Memory B cell (primary cell): Measurements from ENCODE around the gene PARP12.

Experiments
- ATAC-seq: fragments of 150-1000 bp; cut with Tn5 transposase; 2 replicates; pipeline ENCODE4 v1.10.0; 2021; ENCODE audit warnings: low read depth, mild to moderate bottlenecking, moderate library complexity
- DNase-seq, 2 donors: peaks; one replicate each; pipeline ENCODE4 v3.0.0; 2022; ENCODE audit warnings: low spot score in 2 of 2
- H3K27ac Mint-ChIP-seq: one replicate; pipeline ENCODE4 v1.8.0; 2022; ENCODE audit warnings: mild to moderate bottlenecking, moderate library complexity, mixed read lengths
- H3K27me3 Mint-ChIP-seq: one replicate; pipeline ENCODE4 v1.8.0; 2022; ENCODE audit warnings: mixed read lengths
- H3K36me3 Mint-ChIP-seq: one replicate; pipeline ENCODE4 v1.8.0; 2022; ENCODE audit warnings: mild to moderate bottlenecking, mixed read lengths
- H3K4me1 Mint-ChIP-seq: one replicate; pipeline ENCODE4 v1.8.0; 2022; ENCODE audit warnings: mixed read lengths
- H3K4me3 Mint-ChIP-seq: one replicate; pipeline ENCODE4 v1.8.0; 2022; ENCODE audit warnings: mild to moderate bottlenecking, moderate library complexity, mixed read lengths
- H3K9me3 Mint-ChIP-seq: one replicate; pipeline ENCODE4 v1.8.0; 2022; ENCODE audit warnings: mixed read lengths

The PARP12 gene

DNA sequence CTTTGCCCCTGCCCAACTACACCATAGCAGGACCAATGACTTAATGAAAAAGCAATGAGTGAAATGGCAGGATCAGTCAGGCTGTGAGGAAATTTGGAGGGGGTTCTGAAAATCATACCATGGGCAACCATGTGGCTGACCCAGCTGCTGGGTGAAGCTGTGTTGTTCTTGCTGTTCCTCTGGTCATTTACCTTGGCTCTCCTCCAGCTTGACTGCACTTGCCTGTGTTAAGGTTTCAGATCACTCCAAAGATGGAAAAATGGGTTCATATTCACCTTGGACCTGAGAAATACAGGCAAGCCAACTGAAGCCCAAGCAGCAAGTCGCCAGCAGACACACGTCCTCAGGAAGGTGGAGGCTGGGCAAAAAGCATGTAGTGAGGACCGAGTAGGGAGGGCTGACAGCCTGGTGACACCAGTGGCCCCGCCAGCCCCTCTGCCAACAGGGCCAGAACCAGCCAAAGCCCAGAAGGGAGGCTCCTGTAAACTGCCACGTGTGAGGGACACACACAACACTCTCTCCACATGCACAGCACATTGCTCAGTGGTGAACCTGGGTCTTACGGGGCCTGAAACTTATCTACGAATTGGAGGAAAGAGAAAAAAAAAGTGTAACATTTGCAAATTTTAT lies 40.1 kb downstream of the PARP12 start:
- H3K36me3 Mint-ChIP-seq, result peaks cover 39% of the 10 kb centered on the region
- H3K4me3 Mint-ChIP-seq, result no peak overlapping the region
- no peaks in the 10 kb centered on the region for H3K9me3 Mint-ChIP-seq
- peaks cover 8% of the 10 kb centered on the region for H3K4me1 Mint-ChIP-seq
- ATAC-seq, result no peak
- no peaks in the 10 kb centered on the region for H3K27me3 Mint-ChIP-seq
- no peak for DNase-seq
- H3K27ac Mint-ChIP-seq, result no peak overlapping the region

DNA sequence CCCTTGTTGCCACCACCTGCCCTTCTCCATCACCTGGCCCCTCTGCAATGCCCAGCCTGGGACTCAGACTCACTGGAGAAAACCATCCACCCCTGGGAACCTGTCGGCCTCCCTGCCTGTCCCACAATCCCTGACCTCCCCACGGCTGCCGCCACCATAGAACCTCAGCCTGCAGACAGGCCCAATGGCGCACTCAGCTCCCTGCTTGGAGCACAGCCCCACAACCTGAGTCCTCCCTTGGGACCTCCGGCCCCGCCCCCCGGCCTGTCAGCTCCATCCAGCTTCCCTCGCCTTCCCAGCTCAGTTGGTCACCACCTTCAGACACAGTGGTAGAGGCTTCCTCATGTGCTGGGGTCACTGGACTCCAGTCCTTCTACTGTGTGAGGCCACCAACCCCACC lies 41.1 kb downstream of the PARP12 start:
- peaks cover 35% of the 10 kb centered on the region for H3K36me3 Mint-ChIP-seq
- H3K27me3 Mint-ChIP-seq, result no peaks in the 10 kb centered on the region
- no peaks in the 10 kb centered on the region for H3K9me3 Mint-ChIP-seq
- DNase-seq (no peak), ATAC-seq (no peak)
- no peak overlapping the region for H3K4me3 Mint-ChIP-seq
- peaks cover 8% of the 10 kb centered on the region for H3K4me1 Mint-ChIP-seq
- peak overlapping the region; percentile 31 for H3K27ac Mint-ChIP-seq

DNA sequence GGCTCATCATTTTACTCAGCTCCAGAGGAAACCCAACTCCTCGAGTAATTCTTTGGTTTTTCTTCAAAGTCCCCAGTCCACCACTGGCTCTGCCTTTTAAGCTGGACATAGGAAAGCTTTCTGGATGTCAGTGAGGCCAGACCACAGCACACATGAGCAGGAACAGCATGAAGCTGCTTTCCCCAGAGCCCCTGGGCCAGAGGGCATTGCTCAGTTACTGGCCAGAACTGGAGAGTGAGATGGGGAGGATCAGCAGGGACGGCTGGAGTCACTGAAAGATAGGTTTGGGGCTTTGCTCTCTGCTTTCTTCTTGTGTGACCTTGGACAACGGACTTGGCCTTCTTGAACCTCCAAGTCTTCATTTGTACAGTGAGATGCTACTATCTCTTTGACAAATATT lies 43.1 kb downstream of the PARP12 start:
- Mint-ChIP-seq H3K27me3 (no peaks in the 10 kb centered on the region), H3K4me3 (no peak overlapping the region), H3K27ac (no peak overlapping the region), H3K4me1 (peaks cover 8% of the 10 kb centered on the region), H3K36me3 (peaks cover 29% of the 10 kb centered on the region), H3K9me3 (no peaks in the 10 kb centered on the region)
- ATAC-seq (no peak), DNase-seq (no peak)

DNA sequence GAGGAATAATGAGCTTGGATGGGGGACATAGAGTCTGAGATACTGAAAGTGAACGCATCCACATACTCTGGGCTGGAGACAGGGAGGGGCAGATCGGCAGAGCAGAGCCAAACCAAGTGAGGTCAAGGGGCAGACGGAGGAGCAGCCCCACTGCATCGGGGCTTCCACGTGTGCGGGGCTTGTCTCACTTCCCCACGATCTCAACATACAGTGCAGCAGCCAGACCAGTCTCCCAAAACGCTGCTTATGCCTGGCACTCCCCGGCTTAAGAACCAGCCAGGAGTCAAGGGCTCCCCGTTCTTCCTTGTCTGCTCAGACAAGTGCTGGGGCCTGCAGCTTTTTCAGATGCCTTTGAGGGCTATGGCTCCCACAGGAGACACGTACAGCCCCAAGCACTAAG lies 43.6 kb downstream of the PARP12 start:
- DNase-seq (no peak), ATAC-seq (no peak)
- Mint-ChIP-seq H3K36me3 (peaks cover 25% of the 10 kb centered on the region), H3K27me3 (no peaks in the 10 kb centered on the region), H3K4me1 (peaks cover 8% of the 10 kb centered on the region), H3K9me3 (no peaks in the 10 kb centered on the region), H3K4me3 (no peak overlapping the region), H3K27ac (no peak overlapping the region)

DNA sequence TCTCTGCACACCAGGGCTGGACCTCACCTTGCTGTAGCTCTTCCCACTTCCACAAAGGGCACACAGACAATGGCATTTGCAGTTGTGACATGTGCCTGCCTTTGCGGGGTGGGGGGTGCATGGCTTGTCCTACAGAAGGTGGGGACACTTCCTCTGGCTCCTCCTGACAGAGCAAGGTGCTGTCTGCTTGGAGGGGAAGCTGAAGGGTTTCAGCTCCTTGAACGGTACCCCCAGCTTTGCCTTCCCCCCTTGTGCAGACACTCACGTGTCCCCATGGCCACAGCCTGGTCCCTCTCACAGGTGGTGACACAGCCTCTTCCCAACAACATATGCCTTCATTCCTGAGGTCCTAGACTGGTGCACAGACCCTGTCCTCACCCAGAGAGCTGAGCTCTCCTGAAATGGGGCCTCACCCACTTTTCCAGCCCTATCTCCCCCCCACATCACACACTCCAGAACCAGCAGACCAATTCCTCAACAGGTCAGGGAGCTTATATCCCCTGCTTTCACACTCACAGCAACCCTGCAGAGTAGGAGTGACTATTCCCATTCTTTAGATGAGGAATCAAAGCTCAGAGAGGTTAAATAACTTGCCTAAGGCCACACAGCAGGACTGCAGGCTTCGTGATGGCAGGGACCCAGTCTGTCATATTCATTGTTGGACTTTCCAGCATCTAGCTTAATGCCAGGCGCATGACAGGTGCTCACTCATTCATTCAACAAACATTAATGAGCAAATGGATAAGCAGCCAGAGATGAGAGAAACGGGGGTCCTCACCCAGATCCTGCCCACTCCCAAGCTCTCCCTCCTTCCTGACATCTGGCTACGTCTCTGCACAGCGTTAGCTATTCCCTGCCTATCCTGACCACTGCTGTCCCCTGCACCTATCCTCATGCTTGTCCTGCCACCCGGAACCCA lies 44.4 kb downstream of the PARP12 start:
- ATAC-seq (no peak), DNase-seq (no peak)
- Mint-ChIP-seq H3K4me3 (no peak overlapping the region), H3K27me3 (no peaks in the 10 kb centered on the region), H3K27ac (no peak overlapping the region), H3K4me1 (peaks cover 8% of the 10 kb centered on the region), H3K36me3 (peaks cover 20% of the 10 kb centered on the region), H3K9me3 (no peaks in the 10 kb centered on the region)

DNA sequence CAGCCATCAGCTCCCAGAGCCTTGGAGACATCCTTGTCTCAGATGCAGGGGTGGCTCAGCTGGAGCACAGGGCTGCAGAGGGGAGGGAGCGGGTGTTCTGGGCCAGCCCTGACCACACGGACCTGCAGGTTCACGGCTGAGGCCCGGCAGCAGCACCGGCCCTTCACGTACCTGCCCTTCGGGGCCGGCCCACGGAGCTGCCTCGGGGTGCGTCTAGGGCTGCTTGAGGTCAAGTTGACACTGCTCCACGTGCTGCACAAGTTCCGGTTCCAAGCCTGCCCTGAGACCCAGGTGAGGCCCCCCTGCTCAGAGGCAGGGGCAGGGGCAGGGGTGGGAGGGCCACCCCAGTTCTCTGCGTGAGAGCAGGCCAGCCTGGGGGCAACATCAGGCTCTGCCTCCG lies 45.2 kb downstream of the PARP12 start:
- DNase-seq (no peak), ATAC-seq (no peak)
- no peak overlapping the region for H3K4me3 Mint-ChIP-seq
- no peak overlapping the region for H3K27ac Mint-ChIP-seq
- H3K36me3 Mint-ChIP-seq, result peaks cover 13% of the 10 kb centered on the region
- peaks cover 7% of the 10 kb centered on the region for H3K4me1 Mint-ChIP-seq
- no peaks in the 10 kb centered on the region for H3K27me3 Mint-ChIP-seq
- H3K9me3 Mint-ChIP-seq, result no peaks in the 10 kb centered on the region

DNA sequence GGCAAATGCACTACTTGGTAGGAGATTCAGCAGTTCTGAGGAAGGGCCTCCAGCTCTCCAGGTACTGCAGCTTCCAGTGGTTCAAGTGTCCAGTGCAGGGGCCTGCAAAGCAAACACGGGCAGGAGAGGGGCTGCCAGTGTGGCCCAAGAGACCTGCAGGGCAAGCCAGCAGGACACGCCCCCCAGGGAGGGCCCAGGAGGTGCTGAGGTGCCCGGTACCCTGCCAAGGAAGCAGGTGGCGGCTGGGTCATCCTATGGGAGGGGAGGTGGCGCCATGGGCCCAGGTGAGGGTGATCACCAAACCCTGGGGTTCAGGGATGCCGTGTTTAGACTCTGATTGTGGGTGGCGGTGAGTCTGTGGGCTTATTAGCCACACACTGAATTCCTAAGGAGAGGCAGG lies 45.7 kb downstream of the PARP12 start:
- H3K27ac Mint-ChIP-seq, result no peak overlapping the region
- H3K9me3 Mint-ChIP-seq, result no peaks in the 10 kb centered on the region
- H3K4me1 Mint-ChIP-seq, result peaks cover 4% of the 10 kb centered on the region
- H3K36me3 Mint-ChIP-seq, result peaks cover 10% of the 10 kb centered on the region
- no peaks in the 10 kb centered on the region for H3K27me3 Mint-ChIP-seq
- no peak for DNase-seq
- ATAC-seq, result no peak
- H3K4me3 Mint-ChIP-seq, result no peak overlapping the region

DNA sequence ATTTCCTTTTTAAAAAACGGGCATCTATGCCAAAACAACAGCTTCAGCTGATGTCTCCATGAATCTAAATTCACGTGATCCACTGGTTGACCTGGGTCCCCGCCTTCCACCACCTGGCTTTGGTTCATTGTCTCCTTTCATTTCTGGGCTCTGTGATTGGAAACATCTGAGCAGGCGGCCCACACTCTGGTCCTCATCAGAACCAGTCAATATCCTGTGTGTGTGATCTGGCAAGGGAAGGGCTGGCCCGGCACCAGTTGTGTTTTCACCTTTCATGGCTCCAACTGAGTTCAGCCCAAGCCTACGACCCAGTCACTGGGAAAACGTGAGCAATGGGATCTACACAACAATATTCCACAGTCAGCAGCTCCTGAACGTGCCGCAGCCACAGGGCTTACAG lies 46.2 kb downstream of the PARP12 start:
- no peak for DNase-seq
- Mint-ChIP-seq H3K4me3 (no peak overlapping the region), H3K9me3 (no peaks in the 10 kb centered on the region), H3K27ac (no peak overlapping the region), H3K4me1 (peaks cover 7% of the 10 kb centered on the region), H3K36me3 (peaks cover 5% of the 10 kb centered on the region), H3K27me3 (peaks cover 1% of the 10 kb centered on the region)
- ATAC-seq, result no peak

DNA sequence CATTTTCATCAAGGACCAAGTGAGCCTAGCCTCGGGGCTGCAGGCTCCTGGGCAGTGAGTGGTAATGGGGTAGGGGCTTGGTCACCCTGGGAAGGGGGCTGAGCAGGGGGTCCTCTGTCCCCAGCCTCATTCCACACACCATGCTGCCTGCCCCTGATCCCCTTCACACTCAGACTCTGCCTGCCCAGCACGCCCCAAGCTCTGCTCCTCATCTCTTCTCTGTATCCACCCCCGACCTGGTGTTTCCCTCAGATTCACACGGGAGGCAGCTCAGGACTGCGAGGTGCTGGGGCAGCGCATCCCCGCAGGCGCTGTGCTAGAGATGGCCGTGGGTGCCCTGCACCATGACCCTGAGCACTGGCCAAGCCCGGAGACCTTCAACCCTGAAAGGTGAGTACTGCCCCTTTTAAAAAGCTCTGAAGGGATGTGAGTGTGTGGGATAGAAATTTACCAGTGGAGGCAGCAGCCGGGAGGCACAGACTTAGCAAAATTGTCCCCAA lies 47.2 kb downstream of the PARP12 start:
- peaks cover 3% of the 10 kb centered on the region for H3K27me3 Mint-ChIP-seq
- H3K4me3 Mint-ChIP-seq, result no peak overlapping the region
- no peak overlapping the region for H3K27ac Mint-ChIP-seq
- H3K9me3 Mint-ChIP-seq, result no peaks in the 10 kb centered on the region
- DNase-seq, result no peak
- no peak for ATAC-seq
- H3K36me3 Mint-ChIP-seq, result peaks cover 4% of the 10 kb centered on the region
- peaks cover 7% of the 10 kb centered on the region for H3K4me1 Mint-ChIP-seq

DNA sequence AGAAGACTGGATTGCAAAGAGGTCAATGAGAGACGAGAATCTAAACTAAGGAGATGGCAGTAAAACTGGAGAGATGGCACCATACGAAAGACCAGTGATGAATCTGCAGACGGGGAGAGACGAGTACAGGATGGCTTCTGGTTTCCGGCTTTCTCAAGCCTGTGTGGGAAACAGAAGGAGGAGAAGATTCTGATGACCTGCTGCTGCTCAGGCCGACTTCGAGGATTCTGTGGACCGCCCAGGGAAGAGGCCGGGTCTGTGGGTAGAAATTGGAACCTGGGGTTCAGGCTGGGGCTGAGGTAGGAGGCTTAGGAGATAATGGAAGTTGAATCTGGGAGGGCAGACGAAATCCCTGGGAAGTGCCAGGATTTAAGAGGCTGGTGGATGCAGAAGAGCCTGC lies 48.6 kb downstream of the PARP12 start:
- ATAC-seq, result no peak
- Mint-ChIP-seq H3K27me3 (peaks cover 3% of the 10 kb centered on the region), H3K27ac (no peak overlapping the region), H3K4me3 (no peak overlapping the region), H3K9me3 (no peaks in the 10 kb centered on the region), H3K36me3 (peaks cover 4% of the 10 kb centered on the region), H3K4me1 (peaks cover 7% of the 10 kb centered on the region)
- no peak for DNase-seq

DNA sequence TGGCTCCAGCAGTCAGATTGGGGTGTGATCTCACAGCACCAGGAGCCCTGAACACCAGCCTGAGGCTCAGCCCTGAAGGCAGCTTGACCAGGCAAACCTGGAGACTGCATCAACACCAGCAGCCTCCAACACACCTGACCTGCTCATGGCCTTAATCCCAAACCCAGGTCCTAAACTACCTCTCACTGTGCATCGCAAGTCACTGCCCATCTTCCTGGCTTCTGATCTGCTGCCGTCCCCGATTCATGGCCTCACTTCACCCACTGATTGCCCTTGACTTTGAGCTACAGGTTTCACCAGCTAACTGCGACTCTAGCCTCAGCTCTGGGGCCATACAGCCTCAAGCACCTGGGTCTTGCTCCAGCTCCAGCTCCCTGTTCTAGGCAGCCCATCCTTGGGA lies 49.1 kb downstream of the PARP12 start:
- H3K27ac Mint-ChIP-seq, result no peak overlapping the region
- peaks cover 3% of the 10 kb centered on the region for H3K27me3 Mint-ChIP-seq

DNA sequence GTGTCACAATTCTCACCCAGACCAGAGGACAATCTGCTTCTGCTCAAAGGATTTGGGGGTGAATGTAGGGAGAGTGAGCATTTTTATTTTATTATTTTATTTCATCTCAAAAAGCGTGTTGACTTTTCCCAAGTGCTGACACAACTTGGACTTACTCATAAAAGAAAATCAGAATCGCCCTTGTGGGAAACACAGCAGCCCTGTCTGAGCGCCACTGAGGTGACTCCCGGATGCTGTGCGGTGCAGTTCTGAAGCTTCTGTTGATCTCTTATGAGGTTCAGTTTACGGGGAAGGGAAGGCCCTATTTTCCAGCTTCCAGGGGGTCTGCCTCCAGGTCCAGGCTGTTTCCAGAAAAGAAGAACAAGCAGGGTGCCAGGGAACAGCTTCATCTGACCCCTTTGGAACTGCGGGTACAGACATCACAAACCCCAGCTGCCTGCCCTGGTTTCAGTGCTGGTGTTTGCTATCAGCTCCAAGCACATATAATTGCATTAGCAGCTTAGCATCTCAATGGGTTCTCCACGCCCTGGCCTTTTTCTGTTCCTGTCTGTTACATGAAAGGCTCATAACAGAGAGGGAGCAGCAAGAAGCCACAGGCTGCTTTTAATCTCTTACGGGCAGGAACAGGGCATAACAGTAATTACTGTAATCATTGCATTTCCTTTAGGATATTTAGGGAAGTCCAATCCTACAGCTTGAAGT lies 52.4 kb downstream of the PARP12 start:
- no peak overlapping the region for H3K4me3 Mint-ChIP-seq
- no peak for DNase-seq
- no peak for ATAC-seq
- peaks cover 3% of the 10 kb centered on the region for H3K4me1 Mint-ChIP-seq
- H3K27ac Mint-ChIP-seq, result no peak overlapping the region
- H3K36me3 Mint-ChIP-seq, result peaks cover 6% of the 10 kb centered on the region
- H3K9me3 Mint-ChIP-seq, result no peaks in the 10 kb centered on the region
- peaks cover 7% of the 10 kb centered on the region for H3K27me3 Mint-ChIP-seq

More for the DNA sequence above, 49.1 kb downstream of the PARP12 start:
- no peak for DNase-seq
- ATAC-seq, result no peak
- no peaks in the 10 kb centered on the region for H3K9me3 Mint-ChIP-seq
- peaks cover 3% of the 10 kb centered on the region for H3K4me1 Mint-ChIP-seq
- H3K36me3 Mint-ChIP-seq, result peaks cover 4% of the 10 kb centered on the region
- H3K4me3 Mint-ChIP-seq, result no peak overlapping the region

DNA sequence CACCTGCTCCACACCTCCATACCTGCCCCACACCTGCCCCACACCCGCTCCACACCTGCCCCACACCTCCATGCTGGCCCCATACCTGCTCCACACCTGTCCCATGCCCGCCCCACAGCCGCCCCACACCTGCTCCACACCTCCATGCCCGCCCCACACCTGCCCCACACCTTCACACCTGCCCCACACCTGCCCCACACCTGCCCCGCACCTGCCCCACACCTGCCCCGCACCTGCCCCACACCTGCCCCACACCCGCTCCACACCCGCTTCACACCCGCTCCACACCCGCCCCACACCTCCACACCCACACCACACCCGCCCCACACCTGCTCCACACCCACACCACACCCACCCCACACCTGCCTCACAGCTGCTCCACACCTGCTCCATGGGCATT lies 53.0 kb downstream of the PARP12 start:
- no peak for ATAC-seq
- DNase-seq, result no peak
- H3K4me3 Mint-ChIP-seq, result no peak overlapping the region
- H3K27me3 Mint-ChIP-seq, result peaks cover 7% of the 10 kb centered on the region
- H3K9me3 Mint-ChIP-seq, result no peaks in the 10 kb centered on the region
- peaks cover 3% of the 10 kb centered on the region for H3K4me1 Mint-ChIP-seq
- H3K36me3 Mint-ChIP-seq, result peaks cover 4% of the 10 kb centered on the region
- H3K27ac Mint-ChIP-seq, result no peak overlapping the region
